ENCODE results near the gene LOX. TPM values are rescaled to one million over a fixed set of nuclear protein-coding genes. Genes with fewer than 3 reads are reported as not detected.

The LOX gene
- total and polyA plus RNA-seq, 9 of the 15 experiments (the other 6 are each of a cell fraction or from before 2014, with no cell fraction given): 0.06 to 0.09 TPM; not detected in 7

GRCh38 chr5:122120493-122120892 lies 42.4 kb upstream of the LOX start (continued):
- TF ChIP-seq KAT8 (IDR thresholded peaks at IDR 0.05; ENCODE audit: low read depth) (no peak), IRF2 (CRISPR knock-in tag; IDR thresholded peaks at IDR 0.05) (no peak), KDM5B (IDR thresholded peaks at IDR 0.05; ENCODE audit: insufficient replicate concordance, low read depth, low read length) (no peak), ZNF197 (CRISPR knock-in tag; IDR thresholded peaks at IDR 0.05; ENCODE audit: low read depth) (no peak), NCOA6 (IDR thresholded peaks at IDR 0.05) (no peak), SREBF2 (CRISPR knock-in tag; IDR thresholded peaks at IDR 0.05) (no peak), PTRF (tag; IDR thresholded peaks at IDR 0.05) (no peak), ZNF707 (CRISPR knock-in tag; conservative IDR thresholded peaks at IDR 0.05) (no peak), TEAD4 (IDR thresholded peaks at IDR 0.05; ENCODE audit: low read length) (no peak), TEAD4 (CRISPR knock-in tag; IDR thresholded peaks at IDR 0.05; ENCODE audit: borderline replicate concordance) (no peak), CREB3L1 (IDR thresholded peaks at IDR 0.05; ENCODE audit: borderline replicate concordance, low read depth) (no peak), NCOA2 (IDR thresholded peaks at IDR 0.05; ENCODE audit: partially characterized antibody in 2 of 2) (no peak), ZNF408 (CRISPR knock-in tag; IDR thresholded peaks at IDR 0.05; ENCODE audit: low read depth) (no peak), RNF2 (IDR thresholded peaks at IDR 0.05) (no peak)

Measured in K562 (cell line).